Fibroblast of skin of right biceps (primary cell): ENCODE data around the gene FCN2.

Experiments
- DNase-seq: peaks from one replicate; pipeline ENCODE4 v3.0.0-alpha.2; 2013

Gene FCN2

GRCh38 chr9:134913041-134913712 lies 32.6 kb downstream of the FCN2 start:
- DNase-seq = no peak

GRCh38 chr9:134913713-134914500 lies 33.3 kb downstream of the FCN2 start:
- no peak for DNase-seq

- DNase-seq = no peak
Observed at GRCh38 chr9:134914501-134914834, 33.9 kb downstream of the FCN2 start.

GRCh38 chr9:134915046-134915985 lies 34.7 kb downstream of the FCN2 start:
- DNase-seq = no peak

- DNase-seq = no peak
Observed at GRCh38 chr9:134916161-134916665, 35.6 kb downstream of the FCN2 start.

GRCh38 chr9:134917431-134918373 lies 37.1 kb downstream of the FCN2 start, which contains the start of gene FCN1:
Gene FCN1 (minus strand): TSS chr9:134917912. CDS start chr9:134917871, 41 bp downstream.
- DNase-seq = no peak

GRCh38 chr9:134918646-134919045 lies 38.0 kb downstream of the FCN2 start:
- no peak for DNase-seq

- DNase-seq = no peak
Observed at GRCh38 chr9:134919303-134919702, 38.7 kb downstream of the FCN2 start.

GRCh38 chr9:134922066-134922931 lies 41.7 kb downstream of the FCN2 start:
- DNase-seq = no peak

GRCh38 chr9:134922932-134923240 lies 42.3 kb downstream of the FCN2 start:
- DNase-seq = no peak

- no peak for DNase-seq
Observed at GRCh38 chr9:134923466-134923865, 42.9 kb downstream of the FCN2 start.

GRCh38 chr9:134925011-134925511 lies 44.5 kb downstream of the FCN2 start:
- DNase-seq = no peak

- no peak for DNase-seq
Observed at GRCh38 chr9:134928436-134929192, 48.0 kb downstream of the FCN2 start.

GRCh38 chr9:134929193-134930158 lies 48.9 kb downstream of the FCN2 start:
- DNase-seq = no peak

- DNase-seq = no peak
Observed at GRCh38 chr9:134930398-134930797, 49.8 kb downstream of the FCN2 start.

GRCh38 chr9:134932171-134932570 lies 51.6 kb downstream of the FCN2 start:
- DNase-seq = no peak

- no peak for DNase-seq
Observed at GRCh38 chr9:134932606-134933005, 52.0 kb downstream of the FCN2 start.

- DNase-seq = no peak
Observed at GRCh38 chr9:134933076-134933659, 52.6 kb downstream of the FCN2 start.
